ENCODE measurements around the gene CLDN18.

Gene CLDN18

DNA sequence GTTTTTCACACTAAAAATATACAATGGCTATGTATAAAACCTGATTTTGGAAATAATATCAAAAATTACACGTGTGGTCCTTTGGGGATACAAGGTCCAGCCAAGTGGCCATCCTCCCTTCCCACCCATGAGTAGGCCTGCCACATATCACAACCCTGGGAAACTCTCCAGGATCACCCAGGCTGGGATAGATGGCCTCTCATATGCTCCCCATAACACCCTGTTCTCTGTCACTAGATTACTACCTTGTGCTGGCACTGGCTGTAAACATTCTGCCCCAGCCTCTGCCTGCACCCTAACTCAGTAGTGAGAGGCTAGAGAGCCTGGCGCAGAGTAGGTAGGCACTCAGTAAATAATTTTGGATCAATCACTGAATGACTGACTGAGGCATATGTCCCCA, 52.1 kb downstream of the CLDN18 start:
- Histone ChIP-seq H3K4me3 (no peak overlapping the region), H3K27ac (no peak overlapping the region), H3K36me3 (ENCODE audit: insufficient read depth, low read length) (no peaks in the 10 kb centered on the region), H3K9me3 (ENCODE audit: low read depth, low read length) (no peaks in the 10 kb centered on the region), H3K9ac (ENCODE audit: insufficient read length) (no peak overlapping the region)
- DNase-seq (ENCODE audit: low read depth, low spot score) = no peak
- TF ChIP-seq FOXP2 (optimal IDR thresholded peaks at IDR 0.05; ENCODE audit: control extremely low read depth, extremely low read length, insufficient read depth) = no peak

DNA sequence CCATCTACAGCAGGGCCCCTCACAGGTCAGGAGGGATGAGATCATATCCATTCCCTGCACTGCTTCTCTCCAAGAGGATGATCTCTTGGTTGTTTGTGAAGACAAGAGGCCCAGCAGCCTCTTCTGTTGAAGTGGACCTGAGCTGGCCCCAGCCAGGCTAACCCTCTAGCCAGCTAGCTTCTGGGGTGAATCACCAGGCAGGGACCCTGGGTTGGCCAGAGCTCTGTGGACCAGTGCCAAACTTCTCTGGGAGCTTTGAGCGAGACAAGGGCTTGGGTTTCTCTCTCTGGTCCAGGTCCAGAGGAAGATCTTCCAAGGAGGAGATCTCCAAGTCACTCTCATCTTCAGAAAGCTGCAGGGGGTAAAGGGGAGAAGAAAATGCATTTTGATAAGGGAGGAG, 52.7 kb downstream of the CLDN18 start:
- H3K9me3 ChIP-seq (ENCODE audit: low read depth, low read length) = no peaks in the 10 kb centered on the region
- H3K27ac ChIP-seq = no peak overlapping the region
- no peak for DNase-seq (ENCODE audit: low read depth, low spot score)
- TF ChIP-seq EZH2 (IDR thresholded peaks at IDR 0.05) (no peak), FOXP2 (optimal IDR thresholded peaks at IDR 0.05; ENCODE audit: control extremely low read depth, extremely low read length, insufficient read depth) (no peak), POLR2AphosphoS5 (IDR thresholded peaks at IDR 0.05; ENCODE audit: borderline replicate concordance, low read depth, low read length) (no peak)
- H3K9ac ChIP-seq (ENCODE audit: insufficient read length) = no peak overlapping the region
- no peak overlapping the region for H3K4me3 ChIP-seq
- H3K36me3 ChIP-seq (ENCODE audit: insufficient read depth, low read length) = no peaks in the 10 kb centered on the region

GRCh38 chr3:138063416-138063815, 53.5 kb downstream of the CLDN18 start:
- Histone ChIP-seq H3K9me3 (ENCODE audit: low read depth, low read length) (no peaks in the 10 kb centered on the region), H3K4me3 (no peak overlapping the region), H3K9ac (ENCODE audit: insufficient read length) (no peak overlapping the region), H3K27ac (no peak overlapping the region), H3K36me3 (ENCODE audit: insufficient read depth, low read length) (peaks cover 3% of the 10 kb centered on the region; the same call in 1 of the 2 replicates)
- DNase-seq (ENCODE audit: low read depth, low spot score) = no peak
- TF ChIP-seq POLR2AphosphoS5 (IDR thresholded peaks at IDR 0.05; ENCODE audit: borderline replicate concordance, low read depth, low read length) (no peak), EZH2 (IDR thresholded peaks at IDR 0.05) (no peak), FOXP2 (optimal IDR thresholded peaks at IDR 0.05; ENCODE audit: control extremely low read depth, extremely low read length, insufficient read depth) (no peak)

DNA sequence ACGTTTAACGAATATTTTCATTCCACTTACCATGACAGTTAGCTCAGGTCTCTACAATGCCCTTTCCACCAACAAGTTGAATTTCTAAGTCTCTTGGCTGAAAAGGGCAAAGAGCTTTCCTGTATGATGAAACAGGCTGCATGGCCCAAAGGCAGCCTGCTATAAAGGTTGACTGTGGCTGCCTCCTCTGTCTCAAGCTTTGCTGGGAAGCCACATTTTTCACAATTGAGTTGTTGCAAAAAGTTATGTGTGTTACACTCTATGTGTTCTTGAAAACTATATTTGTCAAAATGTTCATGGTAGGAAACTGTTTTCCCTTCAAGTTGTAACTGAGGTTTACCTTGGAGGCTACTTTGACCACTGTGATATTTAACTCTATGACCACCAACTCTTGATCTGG, 56.0 kb downstream of the CLDN18 start:
- DNase-seq (ENCODE audit: low read depth, low spot score) = no peak
- H3K36me3 ChIP-seq (ENCODE audit: insufficient read depth, low read length) = peaks cover 3% of the 10 kb centered on the region; the same call in 1 of the 2 replicates
- no peak overlapping the region for H3K4me3 ChIP-seq
- H3K9me3 ChIP-seq (ENCODE audit: low read depth, low read length) = no peaks in the 10 kb centered on the region
- no peak overlapping the region for H3K9ac ChIP-seq (ENCODE audit: insufficient read length)
- no peak for TF ChIP-seq EZH2 (IDR thresholded peaks at IDR 0.05)
- TF ChIP-seq POLR2AphosphoS5 (IDR thresholded peaks at IDR 0.05; ENCODE audit: borderline replicate concordance, low read depth, low read length) = no peak
- no peak for TF ChIP-seq FOXP2 (optimal IDR thresholded peaks at IDR 0.05; ENCODE audit: control extremely low read depth, extremely low read length, insufficient read depth)
- no peak overlapping the region for H3K27ac ChIP-seq

DNA sequence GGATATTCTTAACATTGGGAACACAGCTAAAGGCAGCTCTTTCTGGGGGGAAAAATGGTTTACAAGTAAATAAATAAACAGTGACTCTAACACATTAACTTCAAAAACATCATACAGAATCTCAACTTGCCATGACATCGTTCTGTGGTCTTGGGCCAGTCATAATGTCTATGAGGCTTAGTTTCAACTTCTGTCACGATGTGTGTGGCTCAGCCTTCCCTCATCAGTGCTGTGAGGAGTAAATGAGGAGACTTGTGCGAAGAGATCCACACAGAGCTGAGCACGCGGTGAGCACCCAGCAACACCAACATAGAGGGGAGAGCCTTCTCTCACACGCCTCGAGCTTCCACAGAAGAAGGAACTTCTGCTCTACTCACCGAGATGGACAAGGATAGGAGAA, 56.4 kb downstream of the CLDN18 start:
- no peak for DNase-seq (ENCODE audit: low read depth, low spot score)
- no peak overlapping the region for H3K4me3 ChIP-seq
- no peaks in the 10 kb centered on the region for H3K9me3 ChIP-seq (ENCODE audit: low read depth, low read length)
- TF ChIP-seq EZH2 (IDR thresholded peaks at IDR 0.05) = no peak
- TF ChIP-seq POLR2AphosphoS5 (IDR thresholded peaks at IDR 0.05; ENCODE audit: borderline replicate concordance, low read depth, low read length) = no peak
- TF ChIP-seq FOXP2 (optimal IDR thresholded peaks at IDR 0.05; ENCODE audit: control extremely low read depth, extremely low read length, insufficient read depth) = no peak
- no peak overlapping the region for H3K9ac ChIP-seq (ENCODE audit: insufficient read length)
- H3K36me3 ChIP-seq (ENCODE audit: insufficient read depth, low read length) = peaks cover 3% of the 10 kb centered on the region; the same call in 1 of the 2 replicates
- H3K27ac ChIP-seq = no peak overlapping the region

GRCh38 chr3:138066972-138067371, 57.0 kb downstream of the CLDN18 start:
- Histone ChIP-seq H3K27ac (no peak overlapping the region), H3K4me3 (no peak overlapping the region), H3K9ac (ENCODE audit: insufficient read length) (no peak overlapping the region), H3K36me3 (ENCODE audit: insufficient read depth, low read length) (peaks cover 3% of the 10 kb centered on the region; the same call in 1 of the 2 replicates), H3K9me3 (ENCODE audit: low read depth, low read length) (no peaks in the 10 kb centered on the region)
- DNase-seq (ENCODE audit: low read depth, low spot score) = no peak
- TF ChIP-seq FOXP2 (optimal IDR thresholded peaks at IDR 0.05; ENCODE audit: control extremely low read depth, extremely low read length, insufficient read depth) (no peak), EZH2 (IDR thresholded peaks at IDR 0.05) (no peak), POLR2AphosphoS5 (IDR thresholded peaks at IDR 0.05; ENCODE audit: borderline replicate concordance, low read depth, low read length) (no peak)

GRCh38 chr3:138068046-138068445, 58.1 kb downstream of the CLDN18 start:
- H3K27ac ChIP-seq = no peak overlapping the region
- no peak overlapping the region for H3K4me3 ChIP-seq
- no peak for DNase-seq (ENCODE audit: low read depth, low spot score)
- H3K9me3 ChIP-seq (ENCODE audit: low read depth, low read length) = no peaks in the 10 kb centered on the region
- no peak overlapping the region for H3K9ac ChIP-seq (ENCODE audit: insufficient read length)
- no peak for TF ChIP-seq EZH2 (IDR thresholded peaks at IDR 0.05)
- no peak for TF ChIP-seq POLR2AphosphoS5 (IDR thresholded peaks at IDR 0.05; ENCODE audit: borderline replicate concordance, low read depth, low read length)
- TF ChIP-seq FOXP2 (optimal IDR thresholded peaks at IDR 0.05; ENCODE audit: control extremely low read depth, extremely low read length, insufficient read depth) = no peak
- H3K36me3 ChIP-seq (ENCODE audit: insufficient read depth, low read length) = peaks cover 3% of the 10 kb centered on the region; the same call in 1 of the 2 replicates

- DNase-seq (ENCODE audit: low read depth, low spot score) = peak; percentile 40
- TF ChIP-seq FOXP2 (optimal IDR thresholded peaks at IDR 0.05; ENCODE audit: control extremely low read depth, extremely low read length, insufficient read depth) (no peak), EZH2 (IDR thresholded peaks at IDR 0.05) (no peak), POLR2AphosphoS5 (IDR thresholded peaks at IDR 0.05; ENCODE audit: borderline replicate concordance, low read depth, low read length) (no peak)
- peaks cover 3% of the 10 kb centered on the region; the same call in 1 of the 2 replicates for H3K36me3 ChIP-seq (ENCODE audit: insufficient read depth, low read length)
- no peak overlapping the region for H3K4me3 ChIP-seq
- no peaks in the 10 kb centered on the region for H3K9me3 ChIP-seq (ENCODE audit: low read depth, low read length)
- H3K9ac ChIP-seq (ENCODE audit: insufficient read length) = no peak overlapping the region
- no peak overlapping the region for H3K27ac ChIP-seq
Observed at GRCh38 chr3:138068579-138069174, 58.7 kb downstream of the CLDN18 start.

DNA sequence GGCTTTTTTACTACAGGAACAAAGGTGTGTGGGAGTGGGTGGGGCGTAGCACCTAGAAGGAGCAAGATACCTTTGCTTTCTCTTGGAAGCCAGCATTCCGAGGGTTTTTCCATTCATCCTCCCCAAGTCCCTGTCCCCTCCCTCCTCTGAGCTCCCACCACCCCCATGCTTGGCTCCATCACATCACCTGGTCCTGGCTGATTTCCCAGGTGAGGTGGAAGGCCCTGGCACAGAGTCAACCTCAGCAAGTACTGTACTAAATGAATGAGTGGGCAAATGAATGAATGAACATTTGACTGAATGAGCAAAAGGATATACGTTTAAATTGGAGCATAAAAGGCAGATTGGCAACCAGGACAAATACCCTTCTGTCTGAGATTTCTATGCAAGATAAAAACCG, 60.0 kb downstream of the CLDN18 start:
- no peak overlapping the region for H3K9ac ChIP-seq (ENCODE audit: insufficient read length)
- TF ChIP-seq EZH2 (IDR thresholded peaks at IDR 0.05) (no peak), FOXP2 (optimal IDR thresholded peaks at IDR 0.05; ENCODE audit: control extremely low read depth, extremely low read length, insufficient read depth) (no peak), POLR2AphosphoS5 (IDR thresholded peaks at IDR 0.05; ENCODE audit: borderline replicate concordance, low read depth, low read length) (no peak)
- no peaks in the 10 kb centered on the region for H3K9me3 ChIP-seq (ENCODE audit: low read depth, low read length)
- H3K27ac ChIP-seq = no peak overlapping the region
- no peak overlapping the region for H3K4me3 ChIP-seq
- H3K36me3 ChIP-seq (ENCODE audit: insufficient read depth, low read length) = peaks cover 3% of the 10 kb centered on the region; the same call in 1 of the 2 replicates
- no peak for DNase-seq (ENCODE audit: low read depth, low spot score)
